Measurements from ENCODE around the gene CEP89. TPM values are rescaled to one million over a fixed set of nuclear protein-coding genes. Genes with fewer than 3 reads are reported as not detected.

The CEP89 gene
- total RNA-seq, 1 experiment from 2014 or later, result 39.9 TPM

DNA sequence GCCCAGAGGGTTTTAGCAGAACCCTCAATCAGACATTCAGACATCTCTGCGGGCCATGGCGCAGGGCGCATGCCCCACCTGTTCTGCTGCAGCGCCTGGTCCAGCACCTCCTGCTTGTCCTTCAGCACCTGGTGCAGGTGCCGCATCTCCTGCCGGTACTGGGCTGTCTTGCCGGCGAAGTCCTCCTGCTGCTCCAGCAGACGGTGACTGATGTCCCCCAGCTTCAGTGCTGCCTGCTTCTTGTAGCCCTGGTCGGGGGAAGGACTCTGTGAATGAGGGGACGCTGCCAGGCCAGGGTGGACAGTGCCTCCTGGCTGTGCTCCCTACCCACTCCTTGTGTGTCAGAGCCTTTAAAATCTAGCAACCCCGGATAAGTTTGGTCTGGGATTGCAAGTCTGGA lies 90.0 kb downstream of the CEP89 start:
- POLR2A ChIA-PET, result no interaction called here
- CTCF ChIA-PET, result interaction anchor here (0.7 kb wide), 1 partner anchor 63 kb away, joined by 6 read pairs; no protein-coding TSS in a partner anchor
- in situ Hi-C loops (cut with HindIII; ENCODE audit: low pct_unique_long_range_greater_than_20kb, low sequenced_read_pairs) (no loop called here), intact Hi-C loops (cut with micrococcal nuclease; ENCODE audit: unreplicated experiment) (no loop called here)
- DNase-seq (ENCODE audit: low read depth, low spot score) (no peak), ATAC-seq (no peak)
- Histone ChIP-seq H3K27ac (ENCODE audit: low read length) (no peak overlapping the region), H3K36me3 (ENCODE audit: control insufficient read depth, insufficient read depth, low read length) (no peaks in the 10 kb centered on the region), H3K9me3 (ENCODE audit: control insufficient read depth, insufficient read depth, low read depth, low read length) (no peaks in the 10 kb centered on the region), H3K27me3 (ENCODE audit: control insufficient read depth, insufficient read depth, low read length) (no peaks in the 10 kb centered on the region), H3K4me1 (ENCODE audit: control insufficient read depth, insufficient read depth, low read length) (0 out of 2 replicates have a peak, but pooled peaks cover 2% of the 10 kb centered on the region), H3K4me3 (ENCODE audit: low read depth in 2 of 2, low read length in 2 of 2) (no peak overlapping the region)
- no TSS peak for BruUV-seq (replicated peaks)
- TF ChIP-seq, protein P1, sequence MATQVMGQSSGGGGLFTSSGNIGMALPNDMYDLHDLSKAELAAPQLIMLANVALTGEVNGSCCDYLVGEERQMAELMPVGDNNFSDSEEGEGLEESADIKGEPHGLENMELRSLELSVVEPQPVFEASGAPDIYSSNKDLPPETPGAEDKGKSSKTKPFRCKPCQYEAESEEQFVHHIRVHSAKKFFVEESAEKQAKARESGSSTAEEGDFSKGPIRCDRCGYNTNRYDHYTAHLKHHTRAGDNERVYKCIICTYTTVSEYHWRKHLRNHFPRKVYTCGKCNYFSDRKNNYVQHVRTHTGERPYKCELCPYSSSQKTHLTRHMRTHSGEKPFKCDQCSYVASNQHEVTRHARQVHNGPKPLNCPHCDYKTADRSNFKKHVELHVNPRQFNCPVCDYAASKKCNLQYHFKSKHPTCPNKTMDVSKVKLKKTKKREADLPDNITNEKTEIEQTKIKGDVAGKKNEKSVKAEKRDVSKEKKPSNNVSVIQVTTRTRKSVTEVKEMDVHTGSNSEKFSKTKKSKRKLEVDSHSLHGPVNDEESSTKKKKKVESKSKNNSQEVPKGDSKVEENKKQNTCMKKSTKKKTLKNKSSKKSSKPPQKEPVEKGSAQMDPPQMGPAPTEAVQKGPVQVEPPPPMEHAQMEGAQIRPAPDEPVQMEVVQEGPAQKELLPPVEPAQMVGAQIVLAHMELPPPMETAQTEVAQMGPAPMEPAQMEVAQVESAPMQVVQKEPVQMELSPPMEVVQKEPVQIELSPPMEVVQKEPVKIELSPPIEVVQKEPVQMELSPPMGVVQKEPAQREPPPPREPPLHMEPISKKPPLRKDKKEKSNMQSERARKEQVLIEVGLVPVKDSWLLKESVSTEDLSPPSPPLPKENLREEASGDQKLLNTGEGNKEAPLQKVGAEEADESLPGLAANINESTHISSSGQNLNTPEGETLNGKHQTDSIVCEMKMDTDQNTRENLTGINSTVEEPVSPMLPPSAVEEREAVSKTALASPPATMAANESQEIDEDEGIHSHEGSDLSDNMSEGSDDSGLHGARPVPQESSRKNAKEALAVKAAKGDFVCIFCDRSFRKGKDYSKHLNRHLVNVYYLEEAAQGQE (IDR thresholded peaks at IDR 0.05; ENCODE audit: insufficient read depth in 1 of 2, low read depth in 2 of 2, low read length in 1 of 2), result no peak
- TF ChIP-seq POLR2AphosphoS5 (IDR thresholded peaks at IDR 0.05; ENCODE audit: low read depth, low read length), result no peak
- no peak for TF ChIP-seq TCF7L2 (IDR thresholded peaks at IDR 0.05; ENCODE audit: low read depth, low read length)
- TF ChIP-seq SIN3A (IDR thresholded peaks at IDR 0.05; ENCODE audit: borderline replicate concordance, insufficient read depth, low read depth, low read length), result no peak
- TF ChIP-seq, protein P2, sequence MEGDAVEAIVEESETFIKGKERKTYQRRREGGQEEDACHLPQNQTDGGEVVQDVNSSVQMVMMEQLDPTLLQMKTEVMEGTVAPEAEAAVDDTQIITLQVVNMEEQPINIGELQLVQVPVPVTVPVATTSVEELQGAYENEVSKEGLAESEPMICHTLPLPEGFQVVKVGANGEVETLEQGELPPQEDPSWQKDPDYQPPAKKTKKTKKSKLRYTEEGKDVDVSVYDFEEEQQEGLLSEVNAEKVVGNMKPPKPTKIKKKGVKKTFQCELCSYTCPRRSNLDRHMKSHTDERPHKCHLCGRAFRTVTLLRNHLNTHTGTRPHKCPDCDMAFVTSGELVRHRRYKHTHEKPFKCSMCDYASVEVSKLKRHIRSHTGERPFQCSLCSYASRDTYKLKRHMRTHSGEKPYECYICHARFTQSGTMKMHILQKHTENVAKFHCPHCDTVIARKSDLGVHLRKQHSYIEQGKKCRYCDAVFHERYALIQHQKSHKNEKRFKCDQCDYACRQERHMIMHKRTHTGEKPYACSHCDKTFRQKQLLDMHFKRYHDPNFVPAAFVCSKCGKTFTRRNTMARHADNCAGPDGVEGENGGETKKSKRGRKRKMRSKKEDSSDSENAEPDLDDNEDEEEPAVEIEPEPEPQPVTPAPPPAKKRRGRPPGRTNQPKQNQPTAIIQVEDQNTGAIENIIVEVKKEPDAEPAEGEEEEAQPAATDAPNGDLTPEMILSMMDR (IDR thresholded peaks at IDR 0.05), result no peak

DNA sequence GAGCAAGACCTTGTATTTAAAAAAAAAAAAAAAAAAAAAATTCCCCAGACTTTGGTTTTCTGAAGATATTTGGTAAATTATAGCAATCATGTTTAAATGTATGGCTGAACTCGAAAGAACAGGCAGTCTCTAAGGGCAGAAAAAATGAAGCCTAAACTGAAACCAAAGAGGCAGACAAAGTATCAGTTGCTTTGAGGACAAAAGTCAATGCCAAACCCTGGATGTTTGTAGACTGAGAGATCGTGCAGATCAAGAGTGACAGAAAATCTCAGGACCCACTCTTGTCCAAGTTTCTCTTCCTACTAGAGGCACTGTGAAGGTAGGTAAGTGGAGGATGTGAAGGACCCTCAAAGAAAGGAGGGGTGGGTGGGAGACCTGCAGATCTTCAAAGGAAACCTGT lies 91.1 kb downstream of the CEP89 start:
- TF ChIP-seq POLR2AphosphoS5 (IDR thresholded peaks at IDR 0.05; ENCODE audit: low read depth, low read length) (no peak), SIN3A (IDR thresholded peaks at IDR 0.05; ENCODE audit: borderline replicate concordance, insufficient read depth, low read depth, low read length) (no peak), TCF7L2 (IDR thresholded peaks at IDR 0.05; ENCODE audit: low read depth, low read length) (no peak)
- TF ChIP-seq, protein P1 (IDR thresholded peaks at IDR 0.05; ENCODE audit: insufficient read depth in 1 of 2, low read depth in 2 of 2, low read length in 1 of 2), result no peak
- TF ChIP-seq, protein P2 (IDR thresholded peaks at IDR 0.05), result no peak
- no TSS peak for BruUV-seq (replicated peaks)

More for the DNA sequence above, 91.1 kb downstream of the CEP89 start:
- H3K36me3 ChIP-seq (ENCODE audit: control insufficient read depth, insufficient read depth, low read length), result no peaks in the 10 kb centered on the region
- ChIA-PET CTCF (no interaction called here), POLR2A (interaction anchor here (0.7 kb wide), 1 partner anchor 207 kb away, joined by 4 read pairs; no protein-coding TSS in a partner anchor)
- intact Hi-C loops (cut with micrococcal nuclease; ENCODE audit: unreplicated experiment), result no loop called here
- H3K4me1 ChIP-seq (ENCODE audit: control insufficient read depth, insufficient read depth, low read length), result 0 out of 2 replicates have a peak, but pooled peaks cover 2% of the 10 kb centered on the region
- no peak overlapping the region for H3K27ac ChIP-seq (ENCODE audit: low read length)
- no peaks in the 10 kb centered on the region for H3K9me3 ChIP-seq (ENCODE audit: control insufficient read depth, insufficient read depth, low read depth, low read length)
- in situ Hi-C loops (cut with HindIII; ENCODE audit: low pct_unique_long_range_greater_than_20kb, low sequenced_read_pairs), result no loop called here
- no peaks in the 10 kb centered on the region for H3K27me3 ChIP-seq (ENCODE audit: control insufficient read depth, insufficient read depth, low read length)
- ATAC-seq (no peak), DNase-seq (ENCODE audit: low read depth, low spot score) (no peak)
- no peak overlapping the region for H3K4me3 ChIP-seq (ENCODE audit: low read depth in 2 of 2, low read length in 2 of 2)
